ENCODE measurements around the gene RANBP3.
A peak's percentile ranks its signal among the peaks of the same experiment; 100 is the strongest.

Gene RANBP3

GRCh38 chr19:5977785-5978605 lies at the start of gene RANBP3:
RANBP3 (minus strand) TSS chr19:5978140; CDS start chr19:5978082, 58 bp downstream.
- H3K4me1 ChIP-seq (ENCODE audit: control insufficient read depth, insufficient read depth, low read length): peaks cover 11% of the 10 kb centered on the region
- CTCF ChIA-PET: interaction anchor here (0.6 to 4.9 kb wide), 6 partner anchors 9 to 288 kb away, joined by 3 to 41 read pairs (median 4); partner anchors contain the start of genes NRTN and RPL36
- TF ChIP-seq ZBTB10 (tag by site-specific recombination; IDR thresholded peaks at IDR 0.05) (no peak), ZNF280C (tag by site-specific recombination; IDR thresholded peaks at IDR 0.05) (no peak), GLIS2 (tag by site-specific recombination; IDR thresholded peaks at IDR 0.05) (peak; percentile 74), ZNF174 (tag by site-specific recombination; IDR thresholded peaks at IDR 0.05) (no peak), ZNF626 (tag by site-specific recombination; IDR thresholded peaks at IDR 0.05) (no peak), ZNF792 (tag by site-specific recombination; IDR thresholded peaks at IDR 0.05) (no peak), ZNF157 (tag by site-specific recombination; IDR thresholded peaks at IDR 0.05) (no peak), ZBTB7A (tag by site-specific recombination; IDR thresholded peaks at IDR 0.05; ENCODE audit: low read depth) (0 out of 2 replicates have a peak, but pooled peaks have one; percentile 46), ZNF777 (tag by site-specific recombination; IDR thresholded peaks at IDR 0.05; ENCODE audit: borderline replicate concordance) (no peak; the same call in 1 of the 2 replicates), ZSCAN30 (tag by site-specific recombination; IDR thresholded peaks at IDR 0.05) (no peak), ZNF521 (tag by site-specific recombination; IDR thresholded peaks at IDR 0.05) (no peak), ZNF621 (tag by site-specific recombination; IDR thresholded peaks at IDR 0.05) (no peak), GFI1B (tag by site-specific recombination; IDR thresholded peaks at IDR 0.05) (no peak), ZNF169 (tag by site-specific recombination; IDR thresholded peaks at IDR 0.05) (no peak), ZBTB1 (tag by site-specific recombination; IDR thresholded peaks at IDR 0.05) (no peak), ZNF26 (tag by site-specific recombination; IDR thresholded peaks at IDR 0.05) (no peak), TRIM28 (IDR thresholded peaks at IDR 0.05; ENCODE audit: borderline replicate concordance, low read length) (0 out of 2 replicates have a peak, but pooled peaks have one; percentile 20), ZNF18 (tag by site-specific recombination; IDR thresholded peaks at IDR 0.05) (0 out of 2 replicates have a peak, but pooled peaks have one; percentile 13), ZNF600 (tag by site-specific recombination; IDR thresholded peaks at IDR 0.05) (peak; percentile 81), ZNF146 (tag by site-specific recombination; IDR thresholded peaks at IDR 0.05) (peak; percentile 4; the same call in 1 of the 2 replicates), ZNF121 (tag by site-specific recombination; IDR thresholded peaks at IDR 0.05) (no peak), ZSCAN5A (tag by site-specific recombination; IDR thresholded peaks at IDR 0.05) (0 out of 2 replicates have a peak, but pooled peaks have one; percentile 58), ZNF19 (tag by site-specific recombination; IDR thresholded peaks at IDR 0.05; ENCODE audit: low read depth) (no peak), ZNF785 (tag by site-specific recombination; IDR thresholded peaks at IDR 0.05) (no peak), ZNF544 (tag by site-specific recombination; IDR thresholded peaks at IDR 0.05) (no peak), ZNF837 (tag by site-specific recombination; IDR thresholded peaks at IDR 0.05) (no peak), BCL11A (tag by site-specific recombination; IDR thresholded peaks at IDR 0.05; ENCODE audit: low read depth) (no peak)

More at GRCh38 chr19:5977785-5978605, at the start of gene RANBP3:
- POLR2A ChIA-PET: interaction anchor here (0.6 to 2.7 kb wide), 12 partner anchors 10 to 291 kb away, joined by 3 to 13 read pairs (median 4); partner anchors contain the start of genes CATSPERD, LONP1, NDUFA11 and VMAC
- Histone ChIP-seq H3K9me3 (ENCODE audit: control insufficient read depth, insufficient read depth, low read depth, low read length) (no peaks in the 10 kb centered on the region), H3K36me3 (ENCODE audit: control insufficient read depth in 2 of 2, insufficient read depth in 1 of 2, low read length in 2 of 2) (peaks cover 5 to 31% of the 10 kb centered on the region in 2 experiments; a peak in 2 of 3 replicates), H3K4me3 (ENCODE audit: low read depth, low read length) (peak within 1 kb of the TSS; percentile 98), H3K27ac (ENCODE audit: extremely low read depth, low read depth, low read length) (peak within 1 kb of the TSS; percentile 91)
